ENCODE measurements around the gene MAGI2.

DNA sequence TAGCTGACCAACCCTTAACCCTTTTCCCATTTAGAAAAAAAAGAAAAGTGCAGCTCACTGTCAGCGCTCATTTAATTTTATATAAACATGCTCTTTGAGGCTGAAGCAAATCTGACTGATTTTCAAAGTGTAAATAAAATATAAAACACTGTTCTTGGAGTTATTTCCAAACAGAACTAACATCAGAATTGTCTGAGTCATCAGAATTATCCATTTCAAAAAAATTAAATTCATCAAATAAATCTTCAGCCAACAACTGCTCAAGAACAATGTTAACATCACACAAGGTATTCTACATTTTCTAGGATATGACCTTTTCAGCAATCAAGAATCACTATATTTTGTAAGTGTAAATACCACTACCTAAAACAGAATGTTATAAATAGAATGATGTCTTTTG is 93.6 kb downstream of the MAGI2 start:
- TF ChIP-seq, protein P1, sequence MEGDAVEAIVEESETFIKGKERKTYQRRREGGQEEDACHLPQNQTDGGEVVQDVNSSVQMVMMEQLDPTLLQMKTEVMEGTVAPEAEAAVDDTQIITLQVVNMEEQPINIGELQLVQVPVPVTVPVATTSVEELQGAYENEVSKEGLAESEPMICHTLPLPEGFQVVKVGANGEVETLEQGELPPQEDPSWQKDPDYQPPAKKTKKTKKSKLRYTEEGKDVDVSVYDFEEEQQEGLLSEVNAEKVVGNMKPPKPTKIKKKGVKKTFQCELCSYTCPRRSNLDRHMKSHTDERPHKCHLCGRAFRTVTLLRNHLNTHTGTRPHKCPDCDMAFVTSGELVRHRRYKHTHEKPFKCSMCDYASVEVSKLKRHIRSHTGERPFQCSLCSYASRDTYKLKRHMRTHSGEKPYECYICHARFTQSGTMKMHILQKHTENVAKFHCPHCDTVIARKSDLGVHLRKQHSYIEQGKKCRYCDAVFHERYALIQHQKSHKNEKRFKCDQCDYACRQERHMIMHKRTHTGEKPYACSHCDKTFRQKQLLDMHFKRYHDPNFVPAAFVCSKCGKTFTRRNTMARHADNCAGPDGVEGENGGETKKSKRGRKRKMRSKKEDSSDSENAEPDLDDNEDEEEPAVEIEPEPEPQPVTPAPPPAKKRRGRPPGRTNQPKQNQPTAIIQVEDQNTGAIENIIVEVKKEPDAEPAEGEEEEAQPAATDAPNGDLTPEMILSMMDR (conservative IDR thresholded peaks at IDR 0.05; ENCODE audit: low read depth, low read length) = no peak
- no peak for TF ChIP-seq EZH2 (IDR thresholded peaks at IDR 0.05; ENCODE audit: borderline replicate concordance, low read depth, low read length, poor library complexity, severe bottlenecking)

Measured in A673 (cell line).